ENCODE data around the gene UBE2E2. TPM values are rescaled to one million over a fixed set of nuclear protein-coding genes. Genes with fewer than 3 reads are reported as not detected.

The UBE2E2 gene
- total RNA-seq, 1 experiment from 2014 or later = 25.1 TPM

DNA sequence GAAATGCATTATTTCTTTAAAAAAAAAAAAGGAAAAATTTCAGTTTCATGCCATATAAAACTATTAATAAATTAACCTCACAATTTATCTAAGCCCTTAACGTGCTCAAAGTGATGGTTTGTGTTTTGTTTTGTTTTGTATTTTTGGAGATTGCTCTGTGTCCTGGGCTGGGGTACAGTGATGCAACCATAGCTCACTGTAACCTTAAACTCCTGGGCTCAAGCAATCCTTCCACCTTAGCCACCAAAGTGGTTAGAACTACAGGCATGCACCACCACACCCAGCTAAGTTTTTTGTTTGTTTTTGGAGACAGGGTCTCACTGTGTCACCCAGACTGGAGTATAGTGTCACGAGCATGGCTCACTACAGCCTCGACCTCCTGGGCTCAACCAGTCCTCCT lies 180.7 kb downstream of the UBE2E2 start:
- no peak for DNase-seq
- no peak for TF ChIP-seq CTCF (IDR thresholded peaks at IDR 0.05; ENCODE audit: unreplicated experiment)
- no peaks in the 10 kb centered on the region for H3K9me3 Mint-ChIP-seq (ENCODE audit: low read depth, unreplicated experiment)
- no peak overlapping the region for H3K27ac Mint-ChIP-seq (ENCODE audit: unreplicated experiment)
- no peaks in the 10 kb centered on the region for H3K36me3 Mint-ChIP-seq (ENCODE audit: insufficient read depth, unreplicated experiment)
- CTCF ChIA-PET = no interaction called here
- H3K4me1 Mint-ChIP-seq (ENCODE audit: low read depth, unreplicated experiment) = no peaks in the 10 kb centered on the region
- intact Hi-C loops (cut with micrococcal nuclease; ENCODE audit: unreplicated experiment) = no loop called here
- no peak overlapping the region for H3K4me3 Mint-ChIP-seq (ENCODE audit: low read depth, unreplicated experiment)
- no TSS peak for BruUV-seq (replicated peaks)
- no peaks in the 10 kb centered on the region for H3K27me3 Mint-ChIP-seq (ENCODE audit: unreplicated experiment)

DNA sequence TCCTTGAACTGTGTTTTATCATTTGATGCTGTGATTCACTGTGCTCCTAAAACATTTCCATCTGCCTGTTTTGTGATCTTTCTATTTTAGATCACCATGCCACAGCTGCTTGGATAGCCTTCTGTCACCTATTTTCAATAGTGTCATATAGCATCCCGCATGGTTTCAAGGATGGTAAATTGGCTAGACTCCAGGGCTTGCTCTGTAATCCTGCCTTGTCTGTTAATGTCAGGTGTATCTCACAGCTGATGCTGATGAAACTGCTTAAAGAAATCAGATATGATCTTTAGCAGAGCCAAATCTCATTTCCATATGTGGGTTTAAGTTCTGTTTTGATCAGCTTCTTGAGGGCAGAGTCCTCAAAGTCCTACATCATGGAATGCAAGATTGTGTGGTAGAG lies 182.2 kb downstream of the UBE2E2 start:
- intact Hi-C loops (cut with micrococcal nuclease; ENCODE audit: unreplicated experiment) = no loop called here
- TF ChIP-seq CTCF (IDR thresholded peaks at IDR 0.05; ENCODE audit: unreplicated experiment) = no peak
- no peaks in the 10 kb centered on the region for H3K36me3 Mint-ChIP-seq (ENCODE audit: insufficient read depth, unreplicated experiment)
- H3K9me3 Mint-ChIP-seq (ENCODE audit: low read depth, unreplicated experiment) = no peaks in the 10 kb centered on the region
- DNase-seq = no peak
- H3K4me3 Mint-ChIP-seq (ENCODE audit: low read depth, unreplicated experiment) = no peak overlapping the region
- H3K27me3 Mint-ChIP-seq (ENCODE audit: unreplicated experiment) = no peaks in the 10 kb centered on the region
- CTCF ChIA-PET = no interaction called here
- H3K4me1 Mint-ChIP-seq (ENCODE audit: low read depth, unreplicated experiment) = no peaks in the 10 kb centered on the region
- no TSS peak for BruUV-seq (replicated peaks)
- H3K27ac Mint-ChIP-seq (ENCODE audit: unreplicated experiment) = no peak overlapping the region

- TF ChIP-seq CTCF (IDR thresholded peaks at IDR 0.05; ENCODE audit: unreplicated experiment) = no peak
- no peaks in the 10 kb centered on the region for H3K9me3 Mint-ChIP-seq (ENCODE audit: low read depth, unreplicated experiment)
- H3K4me1 Mint-ChIP-seq (ENCODE audit: low read depth, unreplicated experiment) = no peaks in the 10 kb centered on the region
- CTCF ChIA-PET = no interaction called here
- BruUV-seq (replicated peaks) = no TSS peak
- no peak overlapping the region for H3K4me3 Mint-ChIP-seq (ENCODE audit: low read depth, unreplicated experiment)
- no peaks in the 10 kb centered on the region for H3K36me3 Mint-ChIP-seq (ENCODE audit: insufficient read depth, unreplicated experiment)
- intact Hi-C loops (cut with micrococcal nuclease; ENCODE audit: unreplicated experiment) = no loop called here
- no peaks in the 10 kb centered on the region for H3K27me3 Mint-ChIP-seq (ENCODE audit: unreplicated experiment)
- no peak overlapping the region for H3K27ac Mint-ChIP-seq (ENCODE audit: unreplicated experiment)
- DNase-seq = no peak
Observed at GRCh38 chr3:23387286-23387918, 184.3 kb downstream of the UBE2E2 start.

DNA sequence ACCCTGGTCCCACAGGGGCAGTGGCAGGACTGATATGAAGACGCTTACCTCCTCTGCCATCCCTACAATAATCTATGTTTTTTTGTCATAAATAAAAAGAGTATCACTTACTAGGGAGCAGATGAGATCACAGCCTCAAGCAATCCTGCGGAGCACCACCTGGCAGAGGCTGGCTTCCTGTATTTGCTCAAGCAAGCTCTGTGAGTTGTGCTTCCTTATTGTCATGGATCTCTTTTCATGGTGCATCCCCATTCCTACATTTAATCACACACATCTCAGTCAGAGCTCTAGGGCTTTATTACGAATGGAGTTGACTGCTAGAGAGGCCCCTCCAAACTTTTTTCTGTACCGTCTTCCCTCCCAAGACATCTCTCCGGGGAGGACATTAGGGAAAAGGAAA lies 186.0 kb downstream of the UBE2E2 start:
- CTCF ChIA-PET = interaction anchor here (0.7 kb wide), 2 partner anchors 54 to 279 kb away, joined by 3 to 4 read pairs; no protein-coding TSS in a partner anchor
- Mint-ChIP-seq H3K4me1 (ENCODE audit: low read depth, unreplicated experiment) (no peaks in the 10 kb centered on the region), H3K9me3 (ENCODE audit: low read depth, unreplicated experiment) (no peaks in the 10 kb centered on the region), H3K27ac (ENCODE audit: unreplicated experiment) (no peak overlapping the region), H3K27me3 (ENCODE audit: unreplicated experiment) (no peaks in the 10 kb centered on the region), H3K4me3 (ENCODE audit: low read depth, unreplicated experiment) (no peak overlapping the region), H3K36me3 (ENCODE audit: insufficient read depth, unreplicated experiment) (no peaks in the 10 kb centered on the region)
- intact Hi-C loops (cut with micrococcal nuclease; ENCODE audit: unreplicated experiment) = no loop called here
- TF ChIP-seq CTCF (IDR thresholded peaks at IDR 0.05; ENCODE audit: unreplicated experiment) = no peak
- DNase-seq = no peak
- BruUV-seq (replicated peaks) = no TSS peak
